ENCODE data around the gene AQP6. TPM values are rescaled to one million over a fixed set of nuclear protein-coding genes. Genes with fewer than 3 reads are reported as not detected.

The AQP6 gene
- total RNA-seq, 2 donors from 2014 or later = 0.20 TPM; not detected in 1

DNA sequence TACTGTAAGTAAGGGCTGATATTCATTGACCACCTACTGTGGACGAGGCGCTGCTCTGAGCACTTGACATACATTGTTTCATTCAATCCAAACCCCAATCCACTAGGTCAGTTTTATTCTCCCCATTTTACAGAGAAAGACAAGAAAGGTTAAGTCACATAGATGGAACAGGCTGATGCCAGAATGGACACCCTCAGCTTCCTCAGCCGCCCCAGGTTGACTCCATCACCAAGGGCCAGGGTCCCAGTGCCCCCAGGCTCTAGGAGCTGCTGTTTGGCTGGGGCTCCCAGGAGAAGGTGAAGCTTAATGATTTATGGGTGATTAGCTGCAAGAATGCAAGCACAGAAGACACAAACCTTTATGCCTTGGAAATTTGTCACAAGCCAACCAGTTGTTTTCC lies 22.9 kb upstream of the AQP6 start:
- Histone ChIP-seq H3K36me3 (ENCODE audit: control insufficient read depth, insufficient read depth, low read length) (no peaks in the 10 kb centered on the region), H3K4me3 (ENCODE audit: low read length) (no peak overlapping the region), H3K9ac (ENCODE audit: extremely low read depth, low read length, poor library complexity, severe bottlenecking) (no peak overlapping the region), H3K9me3 (ENCODE audit: control insufficient read depth, low read length) (no peaks in the 10 kb centered on the region), H3K27ac (ENCODE audit: low read depth, low read length) (no peak overlapping the region), H3K4me1 (ENCODE audit: control insufficient read depth, insufficient read depth, low read length) (peaks cover 5% of the 10 kb centered on the region), H3K27me3 (ENCODE audit: control insufficient read depth, insufficient read depth, low read length, poor library complexity, severe bottlenecking) (peaks cover 59% of the 10 kb centered on the region)
- TF ChIP-seq, protein P1, sequence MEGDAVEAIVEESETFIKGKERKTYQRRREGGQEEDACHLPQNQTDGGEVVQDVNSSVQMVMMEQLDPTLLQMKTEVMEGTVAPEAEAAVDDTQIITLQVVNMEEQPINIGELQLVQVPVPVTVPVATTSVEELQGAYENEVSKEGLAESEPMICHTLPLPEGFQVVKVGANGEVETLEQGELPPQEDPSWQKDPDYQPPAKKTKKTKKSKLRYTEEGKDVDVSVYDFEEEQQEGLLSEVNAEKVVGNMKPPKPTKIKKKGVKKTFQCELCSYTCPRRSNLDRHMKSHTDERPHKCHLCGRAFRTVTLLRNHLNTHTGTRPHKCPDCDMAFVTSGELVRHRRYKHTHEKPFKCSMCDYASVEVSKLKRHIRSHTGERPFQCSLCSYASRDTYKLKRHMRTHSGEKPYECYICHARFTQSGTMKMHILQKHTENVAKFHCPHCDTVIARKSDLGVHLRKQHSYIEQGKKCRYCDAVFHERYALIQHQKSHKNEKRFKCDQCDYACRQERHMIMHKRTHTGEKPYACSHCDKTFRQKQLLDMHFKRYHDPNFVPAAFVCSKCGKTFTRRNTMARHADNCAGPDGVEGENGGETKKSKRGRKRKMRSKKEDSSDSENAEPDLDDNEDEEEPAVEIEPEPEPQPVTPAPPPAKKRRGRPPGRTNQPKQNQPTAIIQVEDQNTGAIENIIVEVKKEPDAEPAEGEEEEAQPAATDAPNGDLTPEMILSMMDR (conservative IDR thresholded peaks at IDR 0.05) = no peak
- peaks cover 95% of the 10 kb centered on the region for H3K27me3 Mint-ChIP-seq (ENCODE audit: insufficient read depth)
- H3K4me1 Mint-ChIP-seq = peaks cover 19% of the 10 kb centered on the region
- 97 to 100% methylated on average over 1 to 3 of the region's 3 CpGs for WGBS, 2 experiments (ENCODE audit: insufficient coverage in 1 of 2, insufficient read length in 1 of 2)
- H3K36me3 Mint-ChIP-seq (ENCODE audit: low read depth) = no peaks in the 10 kb centered on the region
- H3K27ac Mint-ChIP-seq = no peak overlapping the region
- no peak overlapping the region for H3K4me3 Mint-ChIP-seq
- no peak for DNase-seq
- H3K9me3 Mint-ChIP-seq = no peaks in the 10 kb centered on the region

DNA sequence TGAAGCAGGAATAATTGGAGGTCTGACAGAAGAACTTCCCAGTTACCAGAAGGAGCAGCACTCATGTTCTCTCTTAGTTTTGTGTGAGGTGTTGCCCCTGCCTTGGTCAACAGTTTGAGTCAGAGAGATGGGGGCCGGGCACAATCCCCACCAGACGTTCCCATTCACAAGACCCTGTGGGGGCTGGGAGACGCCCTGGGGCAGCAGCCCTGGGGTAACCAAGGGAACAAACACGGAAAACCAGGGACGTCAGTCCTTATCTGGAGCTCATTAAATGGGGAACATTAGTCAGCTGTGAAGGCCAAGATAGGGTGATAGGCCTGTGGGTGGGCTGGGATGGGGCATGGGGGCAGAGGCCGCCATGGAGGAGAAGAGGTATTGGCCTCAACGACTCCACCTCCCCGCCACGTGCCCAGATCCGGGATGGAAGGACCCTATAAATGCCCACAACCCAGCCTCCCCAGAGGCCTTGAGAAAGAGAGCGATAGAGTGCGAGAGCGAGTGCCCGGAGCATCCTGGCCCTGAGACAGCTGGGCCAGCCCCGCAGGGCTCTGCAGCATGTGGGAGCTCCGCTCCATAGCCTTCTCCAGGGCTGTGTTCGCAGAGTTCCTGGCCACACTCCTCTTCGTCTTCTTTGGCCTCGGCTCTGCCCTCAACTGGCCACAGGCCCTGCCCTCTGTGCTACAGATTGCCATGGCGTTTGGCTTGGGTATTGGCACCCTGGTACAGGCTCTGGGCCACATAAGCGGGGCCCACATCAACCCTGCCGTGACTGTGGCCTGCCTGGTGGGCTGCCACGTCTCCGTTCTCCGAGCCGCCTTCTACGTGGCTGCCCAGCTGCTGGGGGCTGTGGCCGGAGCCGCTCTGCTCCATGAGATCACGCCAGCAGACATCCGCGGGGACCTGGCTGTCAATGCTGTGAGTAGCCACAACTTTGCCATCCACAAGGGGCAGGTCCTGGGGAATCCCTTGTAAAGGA lies 22.2 kb upstream of the AQP6 start, which contains the start of gene AQP2:
AQP2 (plus strand) TSS at position 465 of the 979 bp plus-strand sequence; CDS start at position 559, 94 bp downstream.
- no peaks in the 10 kb centered on the region for H3K36me3 ChIP-seq (ENCODE audit: control insufficient read depth, insufficient read depth, low read length)
- Mint-ChIP-seq H3K36me3 (ENCODE audit: low read depth) (no peaks in the 10 kb centered on the region), H3K27ac (no peak within 1 kb of the TSS), H3K9me3 (no peaks in the 10 kb centered on the region), H3K4me1 (peaks cover 16% of the 10 kb centered on the region), H3K27me3 (ENCODE audit: insufficient read depth) (peaks cover 91% of the 10 kb centered on the region), H3K4me3 (no peak within 1 kb of the TSS)
- H3K4me3 ChIP-seq (ENCODE audit: low read length) = no peak within 1 kb of the TSS
- H3K27ac ChIP-seq (ENCODE audit: low read depth, low read length) = no peak within 1 kb of the TSS
- WGBS, 2 experiments (ENCODE audit: insufficient coverage in 1 of 2, insufficient read length in 1 of 2) = 93 to 97% methylated on average over 18 to 31 of the region's 32 CpGs
- H3K27me3 ChIP-seq (ENCODE audit: control insufficient read depth, insufficient read depth, low read length, poor library complexity, severe bottlenecking) = peaks cover 58% of the 10 kb centered on the region
- peak; percentile 52 for DNase-seq
- H3K9ac ChIP-seq (ENCODE audit: extremely low read depth, low read length, poor library complexity, severe bottlenecking) = no peak within 1 kb of the TSS
- peaks cover 5% of the 10 kb centered on the region for H3K4me1 ChIP-seq (ENCODE audit: control insufficient read depth, insufficient read depth, low read length)
- TF ChIP-seq, protein P1 (conservative IDR thresholded peaks at IDR 0.05) = no peak
- no peaks in the 10 kb centered on the region for H3K9me3 ChIP-seq (ENCODE audit: control insufficient read depth, low read length)

GRCh38 chr12:49951411-49952240 lies 21.1 kb upstream of the AQP6 start:
- Histone ChIP-seq H3K27me3 (ENCODE audit: control insufficient read depth, insufficient read depth, low read length, poor library complexity, severe bottlenecking) (peaks cover 59% of the 10 kb centered on the region), H3K4me3 (ENCODE audit: low read length) (no peak overlapping the region), H3K9ac (ENCODE audit: extremely low read depth, low read length, poor library complexity, severe bottlenecking) (no peak overlapping the region), H3K9me3 (ENCODE audit: control insufficient read depth, low read length) (no peaks in the 10 kb centered on the region), H3K36me3 (ENCODE audit: control insufficient read depth, insufficient read depth, low read length) (no peaks in the 10 kb centered on the region), H3K4me1 (ENCODE audit: control insufficient read depth, insufficient read depth, low read length) (peaks cover 5% of the 10 kb centered on the region), H3K27ac (ENCODE audit: low read depth, low read length) (no peak overlapping the region)
- Mint-ChIP-seq H3K27ac (no peak overlapping the region), H3K4me3 (no peak overlapping the region), H3K36me3 (ENCODE audit: low read depth) (no peaks in the 10 kb centered on the region), H3K27me3 (ENCODE audit: insufficient read depth) (peaks cover 91% of the 10 kb centered on the region), H3K4me1 (peaks cover 11% of the 10 kb centered on the region), H3K9me3 (no peaks in the 10 kb centered on the region)
- WGBS, 2 experiments (ENCODE audit: insufficient coverage in 1 of 2, insufficient read length in 1 of 2) = 83 to 87% methylated on average over 10 to 14 of the region's 14 CpGs
- TF ChIP-seq, protein P1 (conservative IDR thresholded peaks at IDR 0.05) = no peak
- peak; percentile 43 for DNase-seq

All from endodermal cell (in vitro differentiated cells).